Stimulated activated memory B cell treated with anti-CD40 and anti-IgM and Interleukin-4, amounts not matched to agents 10 μg/mL and 1 μg/mL and 100 μg/mL, for 72 hours (primary cell): ENCODE results near the gene GRB10.

ENCODE experiments used
- ATAC-seq: fragments of 150-1000 bp; cut with Tn5 transposase; 2 replicates; pipeline ENCODE4 v1.10.0; 2021
- H3K27ac Mint-ChIP-seq: one replicate; pipeline ENCODE4 v1.8.0; 2022; ENCODE audit warnings: mild to moderate bottlenecking, mixed read lengths
- H3K27me3 Mint-ChIP-seq: one replicate; pipeline ENCODE4 v1.8.0; 2022; ENCODE audit warnings: mixed read lengths
- H3K36me3 Mint-ChIP-seq: one replicate; pipeline ENCODE4 v1.8.0; 2022; ENCODE audit warnings: mixed read lengths
- H3K4me1 Mint-ChIP-seq: one replicate; pipeline ENCODE4 v1.8.0; 2022; ENCODE audit warnings: mixed read lengths
- H3K4me3 Mint-ChIP-seq: one replicate; pipeline ENCODE4 v1.8.0; 2022; ENCODE audit warnings: mild to moderate bottlenecking, moderate library complexity, mixed read lengths
- H3K9me3 Mint-ChIP-seq: one replicate; pipeline ENCODE4 v1.8.0; 2022; ENCODE audit warnings: mixed read lengths

GRB10 gene

DNA sequence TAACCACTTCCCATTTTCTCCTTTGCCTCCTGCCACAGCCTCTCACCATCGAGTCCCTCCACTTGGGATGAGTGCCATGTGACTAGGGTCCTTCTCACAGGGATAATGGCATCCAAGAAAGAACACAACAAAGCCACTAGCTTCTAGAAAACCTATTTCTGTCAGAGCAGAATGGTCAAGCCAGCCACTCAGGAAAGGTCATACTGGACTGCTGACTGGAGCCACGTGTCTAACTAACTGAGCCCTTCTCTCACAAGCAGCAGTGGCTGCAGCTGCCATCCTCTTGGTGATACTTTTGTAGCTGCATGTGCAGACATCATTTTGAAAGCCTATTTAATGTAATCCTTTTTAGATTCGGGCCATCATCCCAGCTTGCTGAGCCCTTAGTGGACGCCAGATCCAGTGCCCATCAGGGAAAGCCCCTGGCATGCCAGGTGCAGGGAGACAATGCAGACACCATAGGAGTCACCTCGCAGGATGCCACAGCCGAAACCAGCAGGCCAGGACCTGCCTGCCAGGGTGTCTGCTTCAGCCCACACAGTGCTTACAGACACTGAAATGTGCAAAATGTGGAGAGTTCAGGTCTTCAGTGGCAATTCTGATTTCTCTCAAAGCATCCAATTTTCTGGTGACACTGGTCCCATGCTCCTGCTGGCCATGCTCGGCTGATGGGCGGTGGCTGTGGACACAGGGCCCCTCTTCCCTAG lies 119.1 kb downstream of the GRB10 start:
- Mint-ChIP-seq H3K4me1 (peaks cover 56% of the 10 kb centered on the region), H3K9me3 (no peaks in the 10 kb centered on the region), H3K27ac (peak overlapping the region; percentile 58), H3K36me3 (no peaks in the 10 kb centered on the region), H3K4me3 (no peak overlapping the region), H3K27me3 (peaks cover 35% of the 10 kb centered on the region)
- no peak for ATAC-seq

DNA sequence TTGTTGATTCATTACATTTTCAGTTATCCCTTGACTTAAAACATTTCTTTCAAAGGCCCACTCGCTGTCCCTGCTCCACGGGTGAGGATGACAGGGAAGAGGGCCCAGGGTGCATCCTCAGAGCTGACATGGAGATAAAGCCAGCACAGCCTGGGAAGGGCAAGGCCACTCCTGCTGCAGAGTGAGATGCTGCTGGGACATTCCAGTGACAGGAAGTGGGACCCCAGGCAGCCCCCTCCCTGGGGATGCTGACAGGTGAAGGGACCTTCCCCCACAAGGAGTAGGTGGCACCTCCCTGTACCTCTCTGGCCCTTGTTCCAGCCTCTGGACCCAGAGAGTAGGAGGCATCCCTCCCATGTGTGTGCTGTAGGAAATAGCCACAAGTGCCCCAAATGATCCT lies 119.7 kb downstream of the GRB10 start:
- no peaks in the 10 kb centered on the region for H3K36me3 Mint-ChIP-seq
- no peak for ATAC-seq
- no peak overlapping the region for H3K4me3 Mint-ChIP-seq
- no peaks in the 10 kb centered on the region for H3K9me3 Mint-ChIP-seq
- H3K4me1 Mint-ChIP-seq, result peaks cover 56% of the 10 kb centered on the region
- peaks cover 29% of the 10 kb centered on the region for H3K27me3 Mint-ChIP-seq
- H3K27ac Mint-ChIP-seq, result peak overlapping the region; percentile 58

GRCh38 chr7:50662041-50662694 lies 120.5 kb downstream of the GRB10 start:
- H3K27me3 Mint-ChIP-seq, result peaks cover 21% of the 10 kb centered on the region
- H3K4me3 Mint-ChIP-seq, result no peak overlapping the region
- no peak for ATAC-seq
- peaks cover 59% of the 10 kb centered on the region for H3K4me1 Mint-ChIP-seq
- no peaks in the 10 kb centered on the region for H3K9me3 Mint-ChIP-seq
- H3K36me3 Mint-ChIP-seq, result no peaks in the 10 kb centered on the region
- peak overlapping the region; percentile 58 for H3K27ac Mint-ChIP-seq

- H3K27ac Mint-ChIP-seq, result peak overlapping the region; percentile 58
- peak; percentile 67 for ATAC-seq
- H3K36me3 Mint-ChIP-seq, result no peaks in the 10 kb centered on the region
- H3K27me3 Mint-ChIP-seq, result peaks cover 14% of the 10 kb centered on the region
- H3K4me1 Mint-ChIP-seq, result peaks cover 66% of the 10 kb centered on the region
- H3K9me3 Mint-ChIP-seq, result no peaks in the 10 kb centered on the region
- H3K4me3 Mint-ChIP-seq, result peak overlapping the region; percentile 64
These were observed 121.2 kb downstream of the GRB10 start for GRCh38 chr7:50661345-50662040.

DNA sequence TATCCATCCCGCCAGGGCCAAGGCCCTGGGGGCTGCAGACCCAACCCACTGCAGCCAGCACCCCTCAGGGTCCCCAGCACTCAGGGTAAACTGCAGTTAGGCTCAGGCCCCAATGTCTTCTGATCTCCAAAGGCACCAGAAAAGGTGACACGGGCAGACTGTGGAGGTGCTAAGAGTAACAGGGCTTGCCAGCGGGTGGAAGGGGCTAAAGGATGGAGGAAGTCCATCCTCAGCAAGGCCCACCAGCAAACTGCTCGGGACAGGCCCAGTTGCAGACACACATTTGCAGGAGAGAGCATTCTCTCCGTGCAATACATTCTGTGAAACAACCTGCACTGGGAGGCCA lies 121.9 kb downstream of the GRB10 start:
- no peak for ATAC-seq
- Mint-ChIP-seq H3K27me3 (peaks cover 9% of the 10 kb centered on the region), H3K9me3 (no peaks in the 10 kb centered on the region), H3K4me1 (peaks cover 70% of the 10 kb centered on the region), H3K27ac (peak overlapping the region; percentile 84), H3K4me3 (no peak overlapping the region), H3K36me3 (no peaks in the 10 kb centered on the region)

GRCh38 chr7:50660040-50660829 lies 122.5 kb downstream of the GRB10 start:
- no peaks in the 10 kb centered on the region for H3K9me3 Mint-ChIP-seq
- H3K27ac Mint-ChIP-seq, result peak overlapping the region; percentile 84
- peaks cover 66% of the 10 kb centered on the region for H3K4me1 Mint-ChIP-seq
- ATAC-seq, result peak; percentile 58
- H3K36me3 Mint-ChIP-seq, result no peaks in the 10 kb centered on the region
- H3K4me3 Mint-ChIP-seq, result peak overlapping the region; percentile 80
- H3K27me3 Mint-ChIP-seq, result peaks cover 3% of the 10 kb centered on the region

GRCh38 chr7:50659329-50659965 lies 123.2 kb downstream of the GRB10 start:
- no peak for ATAC-seq
- Mint-ChIP-seq H3K9me3 (no peaks in the 10 kb centered on the region), H3K36me3 (no peaks in the 10 kb centered on the region), H3K4me1 (peaks cover 62% of the 10 kb centered on the region), H3K27ac (peak overlapping the region; percentile 84), H3K27me3 (no peaks in the 10 kb centered on the region), H3K4me3 (peak overlapping the region; percentile 80)

DNA sequence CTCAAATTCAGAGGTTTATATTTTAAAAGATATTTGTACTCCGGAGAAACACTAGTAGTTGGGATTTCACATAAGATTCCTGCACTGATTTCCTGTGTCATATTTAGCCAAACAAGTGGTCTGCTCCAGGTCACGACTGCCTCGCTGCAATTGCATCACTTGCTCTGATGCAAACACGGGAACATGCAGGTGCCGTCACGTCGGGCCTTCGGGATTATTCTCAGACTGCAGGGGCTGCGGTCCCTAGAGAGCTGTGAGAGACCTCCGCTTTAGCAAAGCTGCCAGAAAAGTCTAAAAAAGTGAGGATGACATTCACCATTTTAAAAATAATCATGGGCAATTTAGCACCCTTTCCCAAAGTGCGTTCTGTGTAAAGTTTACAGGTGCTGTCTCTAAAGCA lies 124.0 kb downstream of the GRB10 start:
- no peaks in the 10 kb centered on the region for H3K9me3 Mint-ChIP-seq
- no peaks in the 10 kb centered on the region for H3K36me3 Mint-ChIP-seq
- peaks cover 62% of the 10 kb centered on the region for H3K4me1 Mint-ChIP-seq
- no peak overlapping the region for H3K27ac Mint-ChIP-seq
- ATAC-seq, result no peak
- H3K27me3 Mint-ChIP-seq, result no peaks in the 10 kb centered on the region
- H3K4me3 Mint-ChIP-seq, result no peak overlapping the region

DNA sequence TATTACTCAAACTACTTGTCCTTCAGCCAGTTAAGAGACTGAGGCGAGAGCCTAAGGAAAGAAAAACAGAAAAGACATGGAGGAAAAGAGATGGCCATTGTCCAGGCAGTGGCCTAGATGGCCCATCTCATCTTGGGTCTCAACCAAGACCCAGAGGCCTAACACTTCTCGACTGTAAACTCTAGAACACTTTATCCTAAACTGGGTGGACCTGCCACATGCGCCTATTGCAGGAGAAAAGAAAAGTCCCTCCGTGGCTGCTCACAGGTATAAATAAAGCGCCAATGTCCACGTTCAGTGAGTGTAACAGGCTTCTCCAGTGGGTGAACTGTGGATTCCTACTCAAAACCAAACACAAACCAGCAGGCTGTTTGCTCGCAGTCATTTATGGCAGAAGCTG lies 124.8 kb downstream of the GRB10 start:
- peaks cover 54% of the 10 kb centered on the region for H3K4me1 Mint-ChIP-seq
- ATAC-seq, result no peak
- H3K9me3 Mint-ChIP-seq, result no peaks in the 10 kb centered on the region
- no peak overlapping the region for H3K4me3 Mint-ChIP-seq
- no peaks in the 10 kb centered on the region for H3K27me3 Mint-ChIP-seq
- no peak overlapping the region for H3K27ac Mint-ChIP-seq
- no peaks in the 10 kb centered on the region for H3K36me3 Mint-ChIP-seq

DNA sequence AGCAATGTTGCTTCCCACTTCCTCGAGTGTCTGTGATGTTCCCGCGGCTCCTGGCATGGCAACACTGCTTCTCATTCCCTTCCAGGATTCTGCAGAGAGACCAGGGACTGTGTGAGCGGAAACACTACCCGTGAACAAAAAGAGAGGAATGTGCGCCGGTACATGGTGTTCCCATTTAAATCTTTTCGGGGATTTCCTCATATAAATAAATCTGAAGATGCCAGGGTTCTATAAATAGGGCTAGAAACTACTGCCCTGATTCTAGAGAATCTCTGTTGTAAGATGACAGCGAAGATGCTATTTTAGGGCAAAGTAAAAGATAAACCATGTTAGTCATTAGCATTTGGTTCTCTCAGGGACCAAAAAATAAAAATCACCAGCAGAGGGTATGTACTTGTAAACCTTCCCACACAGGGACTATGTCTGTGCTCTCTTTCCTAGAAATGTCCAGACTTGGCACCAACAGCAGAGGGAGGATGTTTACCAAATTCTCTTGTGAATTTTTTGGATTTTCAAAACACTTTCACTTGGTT lies 125.3 kb downstream of the GRB10 start:
- no peaks in the 10 kb centered on the region for H3K36me3 Mint-ChIP-seq
- peak overlapping the region; percentile 12 for H3K27ac Mint-ChIP-seq
- H3K9me3 Mint-ChIP-seq, result no peaks in the 10 kb centered on the region
- no peak for ATAC-seq
- H3K4me3 Mint-ChIP-seq, result peak overlapping the region; percentile 19
- peaks cover 49% of the 10 kb centered on the region for H3K4me1 Mint-ChIP-seq
- no peaks in the 10 kb centered on the region for H3K27me3 Mint-ChIP-seq

GRCh38 chr7:50656141-50656895 lies 126.4 kb downstream of the GRB10 start:
- Mint-ChIP-seq H3K36me3 (no peaks in the 10 kb centered on the region), H3K4me1 (peaks cover 39% of the 10 kb centered on the region), H3K27ac (peak overlapping the region; percentile 12), H3K9me3 (no peaks in the 10 kb centered on the region), H3K4me3 (no peak overlapping the region), H3K27me3 (no peaks in the 10 kb centered on the region)
- ATAC-seq, result no peak

DNA sequence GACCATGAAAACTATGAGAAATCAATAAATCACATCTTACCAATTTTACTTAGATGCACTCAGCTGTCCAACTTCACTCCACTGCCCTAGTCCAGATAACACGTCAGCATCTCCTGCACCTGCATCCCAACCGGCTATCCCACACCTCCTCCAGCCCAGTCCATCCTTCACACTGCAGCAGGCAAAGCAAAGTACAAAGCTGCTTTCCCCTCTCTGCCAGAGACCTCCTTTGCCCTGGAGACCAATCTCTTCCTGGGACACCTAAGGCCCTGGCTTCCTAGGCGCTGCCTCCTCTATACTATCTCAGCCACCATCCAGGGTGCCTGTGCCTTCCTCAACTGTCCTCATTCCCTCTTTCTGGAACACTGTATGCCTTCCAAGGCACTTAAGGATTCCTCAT lies 127.2 kb downstream of the GRB10 start:
- Mint-ChIP-seq H3K4me1 (peaks cover 30% of the 10 kb centered on the region), H3K27me3 (no peaks in the 10 kb centered on the region), H3K36me3 (no peaks in the 10 kb centered on the region), H3K9me3 (no peaks in the 10 kb centered on the region), H3K27ac (no peak overlapping the region), H3K4me3 (no peak overlapping the region)
- ATAC-seq, result no peak

GRCh38 chr7:50655020-50655419 lies 127.7 kb downstream of the GRB10 start:
- Mint-ChIP-seq H3K27me3 (no peaks in the 10 kb centered on the region), H3K27ac (no peak overlapping the region), H3K4me1 (peaks cover 26% of the 10 kb centered on the region), H3K9me3 (no peaks in the 10 kb centered on the region), H3K4me3 (no peak overlapping the region), H3K36me3 (no peaks in the 10 kb centered on the region)
- no peak for ATAC-seq

DNA sequence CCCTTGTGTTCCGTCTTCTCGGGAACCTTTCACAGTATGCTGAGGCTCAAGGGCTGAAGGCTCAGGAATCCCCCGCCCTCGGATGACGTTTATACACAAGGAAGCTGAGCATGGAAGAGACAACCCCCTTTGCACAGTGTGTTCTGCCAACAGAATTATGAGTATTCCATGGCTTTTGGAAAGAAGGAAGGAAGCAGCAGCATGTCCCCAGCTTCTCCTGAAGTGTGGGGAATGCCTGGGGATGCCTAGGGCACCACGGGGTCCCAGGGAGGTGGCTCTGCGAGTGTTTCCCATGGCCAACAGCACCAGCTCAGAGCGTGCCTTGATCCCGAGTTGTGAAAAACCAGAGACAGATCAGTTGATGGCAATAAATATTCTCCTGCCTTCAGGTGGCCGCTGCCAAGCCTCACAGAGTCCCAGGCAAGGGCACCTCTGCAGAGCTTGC lies 128.7 kb downstream of the GRB10 start:
- no peak overlapping the region for H3K27ac Mint-ChIP-seq
- no peak overlapping the region for H3K4me3 Mint-ChIP-seq
- no peaks in the 10 kb centered on the region for H3K9me3 Mint-ChIP-seq
- peaks cover 18% of the 10 kb centered on the region for H3K4me1 Mint-ChIP-seq
- H3K27me3 Mint-ChIP-seq, result peaks cover 9% of the 10 kb centered on the region
- H3K36me3 Mint-ChIP-seq, result no peaks in the 10 kb centered on the region
- ATAC-seq, result no peak
